Testis (tissue), 2 donors: ENCODE data around the gene TMEM9B.

Experiments used
- CTCF ChIP-seq, 3 experiments: fragments of 450-650 bp in 2 of 3; fragments of 200-600 bp in 1 of 3; sonication (generic) in 1 of 3; IDR thresholded peaks; one replicate each; pipeline ENCODE4 v1.5.1; 2016 to 2019; ENCODE audit warnings: antibody characterized with exemption in 3 of 3, mild to moderate bottlenecking in 2 of 3, moderate library complexity in 1 of 3
- POLR2A ChIP-seq: fragments of 450-650 bp; IDR thresholded peaks from one replicate; pipeline ENCODE4 v1.6.1; 2017; ENCODE audit warnings: antibody characterized with exemption, mild to moderate bottlenecking, moderate library complexity

GRCh38 chr11:8971196-8971923 is 7.1 kb upstream of the TMEM9B start:
- TF ChIP-seq POLR2A, result no peak
- no peak for TF ChIP-seq CTCF (IDR thresholded peaks at IDR 0.05)
